ENCODE measurements around the gene SLC4A8. TPM values are rescaled to one million over a fixed set of nuclear protein-coding genes. Genes with fewer than 3 reads are reported as not detected.

The SLC4A8 gene
- total RNA-seq, 1 donor from 2014 or later: 0.74 TPM

DNA sequence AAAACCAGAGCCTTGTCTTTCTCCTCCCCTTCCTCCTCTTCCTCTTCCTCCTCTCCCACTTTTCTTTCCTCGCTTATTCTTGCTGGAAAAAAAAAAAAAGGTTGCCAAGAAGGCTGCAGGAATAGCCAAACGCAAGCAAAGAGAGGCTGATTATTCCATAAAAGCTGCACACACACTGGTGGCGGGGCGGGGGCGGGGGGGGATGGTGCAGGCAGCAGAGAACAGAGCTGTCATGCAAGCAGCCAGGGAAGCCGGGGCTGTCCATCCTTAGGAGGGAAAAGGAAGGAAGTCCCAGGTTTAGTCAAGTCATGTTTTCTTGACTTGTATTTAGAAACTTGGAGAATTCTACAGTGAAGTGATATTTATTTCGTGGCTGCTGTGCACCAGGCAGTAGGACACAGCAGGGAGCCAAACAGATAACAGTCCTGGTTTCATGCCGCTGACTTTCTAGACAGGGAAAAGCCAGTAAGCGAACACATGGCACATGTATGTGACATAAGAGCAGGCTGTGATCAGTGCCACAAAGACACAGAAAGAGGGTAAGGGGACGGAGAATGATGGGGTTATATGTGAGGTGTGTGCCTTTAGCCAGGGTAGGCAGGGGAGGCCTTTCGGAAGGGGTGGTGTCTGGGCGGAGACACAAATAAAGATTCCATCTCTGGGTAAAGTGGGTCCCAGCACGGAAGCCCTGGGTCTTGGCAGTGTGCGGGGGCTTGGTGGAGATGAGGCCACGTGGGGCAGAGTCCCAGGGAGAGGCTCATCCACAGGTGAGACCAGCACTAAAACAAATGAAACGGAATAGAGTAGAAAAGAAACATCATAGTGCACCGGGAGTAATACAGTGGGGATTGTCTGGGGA, 109.8 kb downstream of the SLC4A8 start:
- intact Hi-C loops (cut with DNase I): no loop called here

DNA sequence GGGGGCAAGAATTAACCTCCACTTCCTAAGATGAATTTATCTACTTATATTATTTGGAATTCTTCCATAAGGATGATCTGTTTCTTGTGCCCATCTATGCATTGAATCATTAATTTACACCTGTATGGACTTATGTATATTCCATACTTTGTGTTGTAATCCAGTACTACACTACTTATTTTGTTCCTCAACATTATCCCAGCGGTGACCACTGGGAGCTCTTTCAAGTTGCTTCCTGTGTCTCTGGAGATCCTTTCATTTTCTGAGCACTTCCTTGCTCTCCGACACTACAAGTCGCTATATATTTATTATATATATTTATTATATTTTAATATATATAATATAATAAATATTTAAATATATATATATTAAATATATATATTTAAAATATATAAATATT, 111.5 kb downstream of the SLC4A8 start:
- intact Hi-C loops (cut with DNase I): no loop called here

More for the DNA sequence above, 109.8 kb downstream of the SLC4A8 start:
- H3K4me3 ChIP-seq: no peak overlapping the region
- H3K27ac ChIP-seq: no peak overlapping the region
- TF ChIP-seq POLR2A (IDR thresholded peaks at IDR 0.05): no peak
- no peak for TF ChIP-seq POLR2AphosphoS5 (IDR thresholded peaks at IDR 0.05; ENCODE audit: insufficient read depth in 1 of 2, low read depth in 1 of 2)
- TF ChIP-seq, protein P1, sequence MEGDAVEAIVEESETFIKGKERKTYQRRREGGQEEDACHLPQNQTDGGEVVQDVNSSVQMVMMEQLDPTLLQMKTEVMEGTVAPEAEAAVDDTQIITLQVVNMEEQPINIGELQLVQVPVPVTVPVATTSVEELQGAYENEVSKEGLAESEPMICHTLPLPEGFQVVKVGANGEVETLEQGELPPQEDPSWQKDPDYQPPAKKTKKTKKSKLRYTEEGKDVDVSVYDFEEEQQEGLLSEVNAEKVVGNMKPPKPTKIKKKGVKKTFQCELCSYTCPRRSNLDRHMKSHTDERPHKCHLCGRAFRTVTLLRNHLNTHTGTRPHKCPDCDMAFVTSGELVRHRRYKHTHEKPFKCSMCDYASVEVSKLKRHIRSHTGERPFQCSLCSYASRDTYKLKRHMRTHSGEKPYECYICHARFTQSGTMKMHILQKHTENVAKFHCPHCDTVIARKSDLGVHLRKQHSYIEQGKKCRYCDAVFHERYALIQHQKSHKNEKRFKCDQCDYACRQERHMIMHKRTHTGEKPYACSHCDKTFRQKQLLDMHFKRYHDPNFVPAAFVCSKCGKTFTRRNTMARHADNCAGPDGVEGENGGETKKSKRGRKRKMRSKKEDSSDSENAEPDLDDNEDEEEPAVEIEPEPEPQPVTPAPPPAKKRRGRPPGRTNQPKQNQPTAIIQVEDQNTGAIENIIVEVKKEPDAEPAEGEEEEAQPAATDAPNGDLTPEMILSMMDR (IDR thresholded peaks at IDR 0.05): no peak
- H3K9me3 ChIP-seq: no peaks in the 10 kb centered on the region
- peak in 1 of 2 donors; percentile 69 for DNase-seq (ENCODE audit: extremely low spot score in 2 of 2)
- no peaks in the 10 kb centered on the region for H3K36me3 ChIP-seq
- H3K27me3 ChIP-seq: no peaks in the 10 kb centered on the region
- H3K4me1 ChIP-seq: peaks cover 6% of the 10 kb centered on the region

DNA sequence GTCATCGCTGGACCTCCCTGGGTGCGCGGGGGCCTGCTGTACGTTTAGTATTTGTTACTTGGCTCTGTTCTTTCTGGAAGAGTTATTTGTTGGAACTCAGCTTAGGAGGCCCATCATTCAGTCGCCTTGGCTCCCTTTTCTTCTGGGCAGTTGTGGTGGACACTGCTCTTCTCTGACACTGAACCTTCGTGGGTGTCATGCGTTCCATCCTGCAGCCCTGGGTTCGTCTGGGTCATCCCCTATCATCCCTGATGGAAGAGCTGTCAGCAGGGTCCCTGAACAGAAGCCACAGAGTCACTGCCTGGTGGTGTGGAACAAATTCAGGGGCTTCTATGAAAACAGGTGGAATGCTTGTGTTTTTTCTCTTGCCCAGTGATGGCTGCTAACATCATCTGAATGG, 113.5 kb downstream of the SLC4A8 start:
- intact Hi-C loops (cut with DNase I): no loop called here
- H3K36me3 ChIP-seq: no peaks in the 10 kb centered on the region
- H3K4me3 ChIP-seq: no peak overlapping the region
- H3K27ac ChIP-seq: no peak overlapping the region
- TF ChIP-seq, protein P1 (IDR thresholded peaks at IDR 0.05): no peak
- TF ChIP-seq POLR2AphosphoS5 (IDR thresholded peaks at IDR 0.05; ENCODE audit: insufficient read depth in 1 of 2, low read depth in 1 of 2): no peak
- no peak for TF ChIP-seq POLR2A (IDR thresholded peaks at IDR 0.05)
- DNase-seq (ENCODE audit: extremely low spot score in 2 of 2): peak in 1 of 2 donors; percentile 80
- no peaks in the 10 kb centered on the region for H3K9me3 ChIP-seq
- no peaks in the 10 kb centered on the region for H3K27me3 ChIP-seq
- H3K4me1 ChIP-seq: no peaks in the 10 kb centered on the region

More for the DNA sequence above, 111.5 kb downstream of the SLC4A8 start:
- H3K36me3 ChIP-seq: no peaks in the 10 kb centered on the region
- TF ChIP-seq, protein P1 (IDR thresholded peaks at IDR 0.05): no peak
- no peak for TF ChIP-seq POLR2AphosphoS5 (IDR thresholded peaks at IDR 0.05; ENCODE audit: insufficient read depth in 1 of 2, low read depth in 1 of 2)
- TF ChIP-seq POLR2A (IDR thresholded peaks at IDR 0.05): no peak
- peaks cover 6% of the 10 kb centered on the region for H3K4me1 ChIP-seq
- H3K4me3 ChIP-seq: no peak overlapping the region
- H3K27ac ChIP-seq: no peak overlapping the region
- no peaks in the 10 kb centered on the region for H3K27me3 ChIP-seq
- no peak for DNase-seq (ENCODE audit: extremely low spot score in 2 of 2)
- no peaks in the 10 kb centered on the region for H3K9me3 ChIP-seq

DNA sequence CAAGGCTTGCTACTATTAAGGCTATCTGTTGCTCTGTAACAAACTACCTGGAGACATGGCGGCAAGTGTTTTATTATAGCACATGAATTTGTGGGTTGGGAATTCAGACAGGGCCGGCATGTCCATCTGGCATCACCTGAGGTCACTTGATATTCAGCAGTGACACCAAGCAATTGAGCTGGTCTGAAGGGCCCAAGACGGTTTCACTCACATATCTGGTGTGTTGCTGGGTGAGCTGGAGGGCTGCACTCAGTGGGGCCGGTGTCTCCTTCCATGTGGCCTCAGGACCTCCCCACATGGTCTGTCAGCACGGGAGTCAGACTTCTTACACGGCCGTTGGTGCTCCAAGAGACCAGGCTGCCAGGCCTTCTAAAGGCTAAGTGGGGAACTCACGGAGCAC, 114.0 kb downstream of the SLC4A8 start:
- Histone ChIP-seq H3K9me3 (no peaks in the 10 kb centered on the region), H3K4me1 (no peaks in the 10 kb centered on the region), H3K36me3 (no peaks in the 10 kb centered on the region), H3K4me3 (no peak overlapping the region), H3K27me3 (no peaks in the 10 kb centered on the region), H3K27ac (no peak overlapping the region)
- TF ChIP-seq POLR2A (IDR thresholded peaks at IDR 0.05): no peak
- TF ChIP-seq POLR2AphosphoS5 (IDR thresholded peaks at IDR 0.05; ENCODE audit: insufficient read depth in 1 of 2, low read depth in 1 of 2): no peak
- TF ChIP-seq, protein P1 (IDR thresholded peaks at IDR 0.05): no peak
- intact Hi-C loops (cut with DNase I): no loop called here
- DNase-seq (ENCODE audit: extremely low spot score in 2 of 2): peak in 1 of 2 donors; percentile 75

DNA sequence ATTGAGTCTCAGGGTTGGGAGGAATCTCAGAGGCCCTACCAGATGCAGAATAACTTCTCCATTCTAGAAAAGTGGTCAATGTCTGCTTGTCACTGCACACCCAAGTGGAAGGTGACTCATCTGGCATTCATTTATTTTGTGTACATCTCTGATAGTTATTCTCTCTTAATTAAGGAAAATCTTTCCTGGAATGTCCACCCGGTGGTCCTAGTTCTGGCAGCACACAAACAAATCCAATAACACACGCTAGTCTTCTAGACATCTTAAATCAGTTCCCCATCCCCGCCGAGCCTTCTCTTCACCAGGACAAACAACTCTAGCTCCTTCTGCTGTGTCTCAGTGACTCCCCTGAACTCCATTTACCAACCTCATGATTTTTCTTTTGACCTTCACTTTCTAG, 116.4 kb downstream of the SLC4A8 start:
- Histone ChIP-seq H3K27ac (no peak overlapping the region), H3K9me3 (no peaks in the 10 kb centered on the region), H3K36me3 (no peaks in the 10 kb centered on the region), H3K4me1 (no peaks in the 10 kb centered on the region), H3K27me3 (no peaks in the 10 kb centered on the region), H3K4me3 (no peak overlapping the region)
- TF ChIP-seq POLR2A (IDR thresholded peaks at IDR 0.05): no peak
- TF ChIP-seq, protein P1 (IDR thresholded peaks at IDR 0.05): no peak
- no peak for TF ChIP-seq POLR2AphosphoS5 (IDR thresholded peaks at IDR 0.05; ENCODE audit: insufficient read depth in 1 of 2, low read depth in 1 of 2)
- peak in 1 of 2 donors; percentile 56 for DNase-seq (ENCODE audit: extremely low spot score in 2 of 2)
- intact Hi-C loops (cut with DNase I): no loop called here
